ENCODE results near the gene CAMTA1.

CAMTA1 gene

DNA sequence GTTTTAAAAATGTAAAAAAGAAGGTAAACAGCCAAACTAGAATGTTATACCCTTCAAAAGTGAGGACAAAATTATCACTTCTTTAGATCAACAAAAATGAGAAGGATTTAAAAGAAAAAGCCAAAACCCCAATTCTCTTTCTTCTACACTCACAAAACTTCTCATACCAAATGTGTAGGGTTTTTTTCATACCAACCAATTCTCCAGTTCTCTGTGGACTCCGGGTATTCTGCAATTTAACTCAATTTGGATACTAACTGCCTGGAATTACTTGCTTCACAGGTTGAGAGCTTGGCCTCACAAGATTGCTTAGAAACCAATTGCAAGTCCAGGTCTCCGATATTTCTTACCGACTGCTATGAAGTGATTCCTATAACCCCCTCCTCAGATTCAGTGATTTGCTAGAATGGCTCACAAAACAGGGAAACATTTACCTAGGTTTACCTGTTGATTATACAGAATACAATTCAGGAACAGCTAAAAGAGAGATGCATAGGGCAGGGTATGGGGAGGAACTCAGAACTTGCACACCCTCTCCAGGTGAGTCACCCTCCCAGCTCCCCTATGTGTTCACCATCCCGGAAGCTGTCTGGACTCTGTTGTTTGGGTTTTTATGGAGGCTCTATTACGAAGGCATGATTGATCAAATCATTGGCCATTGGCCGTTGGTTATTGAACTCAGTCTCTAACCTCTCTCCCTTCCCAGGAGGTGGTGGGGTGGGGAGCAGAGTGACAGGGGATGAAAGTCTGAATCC is 67.1 kb downstream of the CAMTA1 start:
- DNase-seq: no peak

DNA sequence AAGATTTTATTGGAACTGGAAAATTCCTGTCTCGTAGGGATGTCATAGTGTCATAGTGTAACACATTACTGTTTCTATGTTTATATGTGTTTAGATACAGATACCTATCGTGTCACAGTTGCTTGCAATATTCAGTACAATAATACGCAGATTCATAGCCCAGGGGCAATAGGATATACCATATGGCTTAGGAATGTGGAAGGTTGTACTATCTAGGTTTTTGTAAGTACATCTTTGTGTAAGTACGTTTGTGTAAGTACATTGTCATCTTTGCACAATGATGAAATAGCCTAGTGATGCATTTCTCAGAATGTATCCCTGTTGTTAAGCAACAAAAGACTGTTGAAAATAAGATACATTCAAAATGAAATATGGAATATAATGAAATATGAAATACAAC is 68.9 kb downstream of the CAMTA1 start:
- no peak for DNase-seq

DNA sequence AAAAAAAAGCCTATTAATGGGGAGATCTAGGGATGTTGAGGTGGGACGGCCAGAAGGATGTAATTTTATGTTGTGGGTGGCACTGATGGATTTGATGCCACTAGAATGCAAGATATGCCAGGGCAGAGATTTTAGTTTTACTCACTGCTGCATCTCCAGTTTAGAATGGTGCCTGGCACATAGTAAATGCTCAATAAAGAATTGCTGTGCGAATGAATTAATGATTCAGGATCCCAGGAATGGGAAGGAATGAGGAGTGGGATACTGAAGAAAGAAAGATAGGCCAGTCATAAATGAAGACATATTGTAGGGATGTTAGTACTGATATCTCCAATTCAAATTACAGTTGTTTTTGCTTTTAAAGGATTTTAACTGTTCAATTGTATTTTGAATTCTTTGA is 72.6 kb downstream of the CAMTA1 start:
- DNase-seq: no peak

DNA sequence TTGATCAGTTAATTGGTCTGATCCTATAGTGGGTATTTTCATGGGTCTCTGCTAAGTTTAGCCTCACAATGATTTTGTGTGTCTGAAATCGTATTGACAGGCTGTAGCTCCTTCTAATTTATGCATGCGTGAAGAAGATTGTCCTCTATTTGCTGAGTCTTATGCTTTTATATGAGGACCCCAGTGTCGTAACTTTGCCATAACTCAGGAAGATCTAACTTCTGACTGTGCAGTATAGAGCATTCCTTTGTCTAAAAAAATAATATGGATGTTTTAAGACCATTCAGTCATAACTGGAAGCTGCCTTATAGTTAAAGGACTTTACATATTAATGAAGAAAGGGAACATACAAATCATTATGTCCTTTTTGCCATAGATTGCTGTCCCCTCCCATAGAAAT is 73.3 kb downstream of the CAMTA1 start:
- DNase-seq: no peak

DNA sequence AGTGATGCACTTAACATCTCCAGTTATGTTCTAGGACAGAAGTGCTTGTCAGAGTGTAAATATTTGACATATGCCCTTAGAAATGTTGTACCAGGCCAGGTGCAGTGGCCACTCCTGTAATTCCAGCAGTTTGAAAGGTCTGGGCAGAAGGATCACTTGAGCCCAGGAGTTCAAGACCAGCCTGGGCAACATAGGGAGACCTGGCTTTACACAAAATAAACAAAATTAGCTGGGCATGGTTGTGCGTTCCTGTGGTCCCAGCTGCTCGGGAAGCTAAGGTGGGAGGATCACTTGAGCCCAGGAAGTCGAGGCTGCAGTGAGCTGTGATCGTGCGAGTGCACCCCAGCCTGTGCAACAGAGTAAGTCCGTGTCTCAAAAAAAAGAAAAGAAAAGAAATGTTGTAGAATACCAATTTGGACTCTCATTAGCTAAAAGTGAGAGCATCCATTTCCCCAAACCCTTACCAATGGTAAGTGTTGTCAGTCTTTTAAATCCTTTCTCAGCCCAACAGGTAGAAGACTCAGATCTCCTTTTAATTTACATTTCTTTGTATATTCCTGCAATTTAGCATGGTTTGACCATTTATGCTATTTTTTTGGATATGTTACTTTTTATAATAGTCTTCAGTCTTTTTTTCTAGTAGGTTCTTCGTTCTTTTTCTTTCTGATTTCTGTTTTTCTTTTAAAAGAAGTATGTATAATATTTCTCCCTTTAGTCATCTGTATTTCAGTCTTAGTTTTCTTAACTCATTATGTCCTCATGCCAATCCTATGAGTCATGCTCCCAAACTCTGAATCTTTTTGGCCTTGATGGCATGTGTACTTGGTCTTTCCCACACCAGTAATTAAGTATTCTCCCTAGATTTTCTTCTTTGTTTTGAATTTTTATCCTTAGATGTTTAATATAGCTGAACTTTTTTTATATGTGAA is 74.4 kb downstream of the CAMTA1 start:
- DNase-seq: no peak

DNA sequence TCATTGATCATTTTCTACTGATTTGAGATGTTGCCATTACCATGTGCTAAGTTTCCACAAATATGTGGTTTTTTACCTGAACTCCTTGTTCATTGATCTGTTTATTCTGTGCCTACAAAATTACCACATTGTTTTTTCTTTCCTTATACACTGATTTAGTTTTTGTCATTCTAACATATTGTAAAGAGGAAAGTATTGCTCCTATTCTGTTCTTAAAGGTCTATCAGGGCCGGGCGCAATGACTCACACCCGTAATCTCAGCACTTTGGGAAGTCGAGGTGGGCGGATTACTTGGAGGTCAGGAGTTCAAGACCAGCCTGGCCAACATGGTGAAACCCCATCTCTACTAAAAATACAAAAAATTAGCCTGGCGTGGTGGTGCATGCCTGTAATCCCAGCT is 75.1 kb downstream of the CAMTA1 start:
- peak in 1 of 2 experiments; percentile 5 for DNase-seq

DNA sequence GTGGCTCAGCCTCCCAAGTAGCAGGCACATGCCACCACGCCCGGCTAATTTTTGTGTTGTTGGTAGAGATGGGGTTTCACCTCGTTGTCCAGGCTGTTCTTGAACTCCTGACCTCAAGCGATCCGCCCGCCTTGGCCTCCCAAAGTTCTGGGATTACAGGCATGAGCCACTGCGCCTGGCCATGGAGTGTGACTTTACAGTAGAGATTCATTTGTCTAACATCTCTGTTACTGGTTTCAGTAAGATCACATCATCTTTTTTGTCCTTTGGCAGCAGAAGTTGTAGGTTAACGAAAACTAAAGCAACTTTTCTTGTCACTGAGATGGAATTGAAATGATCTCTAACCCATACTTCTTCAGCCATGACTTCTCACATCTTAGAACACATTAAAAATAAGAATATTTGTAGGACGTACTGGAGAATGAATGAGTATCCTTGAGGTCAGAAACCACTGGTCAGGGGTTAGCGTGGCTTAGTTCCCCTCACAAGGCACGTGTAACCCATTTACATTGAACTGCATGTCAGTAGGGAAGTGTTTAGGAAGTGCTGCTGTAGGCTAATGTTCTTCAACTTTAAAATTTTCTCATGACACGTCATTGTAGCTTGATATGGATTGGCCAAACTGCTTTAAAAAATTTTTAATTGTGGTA is 75.9 kb downstream of the CAMTA1 start:
- DNase-seq: no peak

DNA sequence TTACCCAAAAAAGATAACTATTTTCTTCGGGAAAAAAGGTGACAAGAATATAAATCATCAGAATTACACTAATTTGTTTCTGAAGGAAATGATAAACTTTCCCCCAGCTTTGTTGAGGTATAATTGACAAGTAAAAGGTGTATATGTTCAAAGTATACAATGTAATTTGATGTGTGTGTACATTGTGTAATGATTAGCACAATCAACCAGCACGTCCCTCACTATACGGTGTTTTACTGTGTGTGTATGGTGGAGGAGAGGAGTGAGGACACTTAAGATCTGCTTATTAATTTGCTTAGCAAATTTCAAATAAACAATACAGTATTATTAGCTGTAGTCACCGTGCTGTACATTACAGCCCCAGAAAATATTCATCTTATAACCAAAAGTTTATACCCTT is 77.7 kb downstream of the CAMTA1 start:
- no peak for DNase-seq

DNA sequence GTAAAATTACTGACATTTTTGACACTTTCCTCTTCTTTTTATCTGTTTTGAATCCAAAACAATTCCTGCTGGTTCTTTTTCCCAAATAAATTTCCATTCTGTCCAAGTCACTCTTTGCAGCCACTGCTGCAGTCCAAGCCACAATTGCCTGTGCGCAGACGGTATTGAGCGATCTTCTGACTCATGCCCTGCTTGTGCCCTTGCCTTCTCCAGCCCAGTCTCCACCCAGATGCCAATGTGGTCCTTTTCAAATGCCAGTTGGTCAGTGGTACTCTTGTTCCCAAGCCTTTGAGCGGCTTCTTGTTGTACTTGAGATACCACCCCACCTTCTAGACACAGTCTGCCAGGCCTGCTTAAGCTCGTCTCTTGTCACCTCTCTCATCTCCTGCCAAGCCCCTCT is 78.9 kb downstream of the CAMTA1 start:
- no peak for DNase-seq

DNA sequence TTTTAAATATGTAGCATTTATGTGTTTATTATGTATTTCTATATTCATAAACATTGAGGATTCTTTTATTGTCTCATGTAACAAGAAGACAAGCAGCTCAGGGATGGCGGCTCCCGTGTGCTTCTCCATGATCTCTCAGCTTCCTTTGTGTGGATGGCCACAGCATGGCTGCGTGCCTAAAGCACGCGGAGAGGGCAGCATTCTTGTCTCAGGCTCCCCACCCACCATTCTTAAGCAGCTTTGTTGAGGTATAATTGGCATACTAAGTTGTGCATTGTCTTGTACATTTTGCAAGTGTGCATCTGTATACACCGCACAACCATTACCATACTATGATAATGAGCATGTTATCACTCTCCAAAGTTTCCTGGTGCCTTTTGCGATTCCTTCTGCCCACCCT is 81.6 kb downstream of the CAMTA1 start:
- no peak for DNase-seq

DNA sequence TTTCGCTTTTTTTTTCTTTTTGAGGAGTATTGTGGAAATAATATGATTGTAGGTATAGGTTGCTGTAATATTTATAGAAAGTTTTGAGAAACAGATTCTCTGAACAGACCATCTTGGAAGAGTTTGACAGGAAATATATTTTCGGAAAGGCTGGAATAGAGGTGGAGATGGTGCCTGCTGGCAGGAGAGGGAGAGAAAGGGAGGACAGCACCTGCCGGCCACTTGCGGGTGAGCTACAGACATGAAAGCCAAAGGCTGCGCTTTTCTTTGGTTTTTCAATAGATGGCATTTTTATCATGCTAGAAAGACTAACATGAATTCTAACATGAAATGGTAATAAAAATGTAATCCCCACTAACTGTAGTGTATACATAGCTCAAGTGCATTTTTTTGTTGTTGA is 82.1 kb downstream of the CAMTA1 start:
- no peak for DNase-seq

DNA sequence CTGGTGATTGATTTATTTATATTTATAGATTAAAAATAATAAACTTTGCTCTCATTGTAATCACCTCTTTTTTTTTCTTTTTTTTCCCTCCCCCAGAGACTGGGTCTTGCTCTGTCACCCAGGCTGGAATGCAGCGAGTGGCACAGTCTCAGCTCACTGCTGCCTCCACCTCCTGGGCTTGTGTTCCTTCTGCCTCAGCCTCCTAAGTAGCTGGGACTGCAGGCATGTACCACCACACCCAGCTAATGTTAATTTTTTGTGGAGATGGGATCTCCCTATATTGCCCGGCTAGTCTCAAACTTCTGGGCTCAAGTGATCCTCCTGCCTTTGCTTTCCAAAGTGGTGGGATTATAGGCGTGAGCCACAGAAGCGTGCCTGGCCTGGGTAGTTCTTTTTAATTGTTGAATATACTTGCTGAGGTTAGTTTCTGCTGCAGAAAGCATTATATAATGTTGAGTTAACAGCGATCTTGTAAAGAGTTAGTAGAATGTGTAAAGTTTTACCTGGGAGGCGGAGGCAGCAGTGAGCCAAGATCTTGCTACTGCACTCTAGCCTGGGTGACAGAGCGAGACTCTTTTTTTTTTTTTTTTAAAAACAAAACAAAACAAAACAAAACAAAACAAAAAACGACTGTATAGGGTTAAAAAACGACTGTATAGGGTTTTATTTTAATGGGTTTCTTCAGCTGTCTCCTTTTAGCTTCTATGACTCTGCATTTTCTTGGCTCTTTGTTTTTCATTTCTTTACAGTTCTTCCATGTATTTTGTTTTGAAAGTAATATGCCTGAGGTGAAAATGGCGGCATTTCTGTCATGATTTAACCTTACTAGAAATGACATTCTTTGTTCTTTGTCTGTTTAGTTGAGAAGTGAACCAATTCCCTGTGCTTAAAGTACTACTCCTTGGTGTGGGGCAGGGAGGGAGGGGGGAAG is 82.7 kb downstream of the CAMTA1 start:
- DNase-seq: no peak

DNA sequence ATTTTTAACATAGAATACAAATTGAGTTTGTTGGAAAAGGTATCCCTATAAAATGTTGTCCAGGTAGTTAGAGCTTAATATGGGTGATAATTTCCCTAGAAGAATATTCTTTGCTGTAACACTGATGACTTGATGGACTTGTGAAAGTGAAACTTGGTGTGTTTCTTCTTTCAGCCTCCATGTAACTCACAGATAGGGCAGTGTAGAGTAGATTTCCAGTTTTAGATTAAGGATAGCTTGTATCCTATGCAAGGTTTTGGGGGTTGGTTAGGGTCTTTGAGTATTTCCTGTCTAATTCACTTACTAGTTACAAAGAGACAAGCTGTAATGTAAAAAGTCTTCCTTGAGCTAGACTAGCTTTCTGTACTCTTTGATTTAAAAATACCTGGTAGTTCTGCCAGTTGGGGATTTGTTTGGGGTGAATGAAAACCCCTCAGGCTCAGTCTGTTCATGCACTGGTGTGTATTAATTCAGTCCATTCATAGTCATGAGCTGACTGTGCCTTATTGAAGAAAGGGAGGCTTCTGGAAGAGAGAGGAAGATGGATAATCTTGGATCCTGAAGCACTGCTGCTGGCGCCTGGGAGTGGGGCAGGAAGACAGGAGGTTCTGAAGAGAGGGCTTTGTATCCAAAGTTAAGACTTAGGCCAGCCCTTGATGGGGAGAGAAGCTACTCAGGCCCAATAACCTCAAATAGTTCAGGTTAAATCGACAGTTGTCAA is 83.6 kb downstream of the CAMTA1 start:
- no peak for DNase-seq

DNA sequence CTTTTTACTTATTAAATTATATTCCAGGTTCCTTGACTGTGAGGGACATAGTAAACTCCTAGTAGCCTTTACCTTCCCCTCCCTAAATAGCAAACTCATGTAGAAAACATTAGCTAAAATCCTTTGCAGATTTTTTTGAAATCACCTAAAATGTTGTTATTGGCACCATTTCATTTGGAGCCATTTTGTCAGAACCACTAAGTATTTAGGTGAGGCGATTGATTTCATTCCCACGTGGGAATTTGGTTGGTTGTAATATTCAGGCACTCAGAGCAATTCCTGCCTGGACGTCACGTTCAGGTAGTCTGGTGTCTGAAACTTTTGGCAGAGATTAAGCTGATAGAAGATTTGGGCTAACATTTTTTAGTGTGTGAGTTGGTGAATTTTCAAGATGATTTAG is 84.3 kb downstream of the CAMTA1 start:
- no peak for DNase-seq

DNA sequence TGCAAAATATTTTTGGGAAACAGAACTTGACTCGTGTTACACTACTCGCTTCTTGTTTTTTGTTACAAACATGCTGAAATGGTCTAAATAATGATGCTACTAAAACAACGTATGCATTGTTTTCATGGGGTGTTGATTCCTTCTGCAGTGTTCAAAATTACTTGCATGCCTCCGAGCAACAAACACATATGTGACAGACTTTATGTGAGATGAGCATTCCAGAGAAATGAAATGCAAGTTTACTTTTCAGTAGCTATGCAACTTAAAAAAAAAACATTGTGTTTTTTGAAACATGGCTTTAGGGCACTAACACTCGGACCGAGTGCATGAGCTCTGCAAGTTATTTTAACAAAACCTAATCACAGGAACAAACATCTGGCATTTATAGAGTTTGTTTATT is 84.8 kb downstream of the CAMTA1 start:
- no peak for DNase-seq

DNA sequence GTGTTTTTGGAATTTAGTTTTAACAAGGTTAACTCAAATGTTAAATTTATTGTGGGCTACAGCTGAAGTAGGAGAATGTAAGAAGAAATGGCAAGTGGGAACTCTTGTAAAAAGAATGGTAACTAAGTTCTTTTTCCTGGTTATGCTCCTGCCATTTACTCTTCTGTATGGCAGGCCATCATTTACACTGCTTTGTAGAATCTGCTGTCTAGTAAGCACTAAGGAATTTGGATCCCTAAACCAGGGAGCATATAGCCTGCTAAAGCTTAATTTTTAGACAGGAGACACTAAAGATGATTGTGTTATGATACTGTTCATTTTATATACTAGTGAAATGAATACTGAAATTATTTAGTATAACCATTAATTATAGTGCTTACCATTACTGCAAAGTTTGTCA is 85.3 kb downstream of the CAMTA1 start:
- DNase-seq: no peak

DNA sequence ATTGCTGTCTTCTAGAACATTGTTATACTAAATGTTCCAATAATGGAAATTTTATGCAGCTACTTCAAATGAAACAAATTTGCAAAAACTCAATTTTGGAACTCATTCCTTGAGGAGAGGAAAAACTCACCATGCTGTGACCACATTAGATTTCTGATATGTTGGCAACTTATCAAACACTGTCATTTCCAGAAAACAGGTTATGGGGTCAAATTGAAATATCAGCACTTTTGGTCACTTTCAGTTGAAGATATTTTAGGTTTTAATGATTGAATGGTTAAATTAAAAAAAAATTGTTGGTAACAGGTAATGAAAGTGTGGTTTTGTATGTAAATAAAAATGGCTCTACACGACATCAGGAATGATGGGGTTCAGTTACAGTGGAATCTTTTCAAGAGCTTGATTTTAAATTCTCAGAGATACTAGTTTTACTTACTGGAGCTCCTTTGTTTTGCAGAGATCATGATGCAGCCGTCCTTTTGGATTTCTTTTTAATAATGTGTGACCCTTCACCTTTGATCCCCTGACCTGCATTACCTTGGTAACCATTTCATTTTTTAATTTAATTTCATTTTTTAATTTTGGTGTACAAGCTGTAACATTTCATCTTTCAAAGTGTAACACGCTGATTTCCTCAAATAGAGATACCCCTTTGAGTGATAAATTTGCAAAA is 86.2 kb downstream of the CAMTA1 start:
- DNase-seq: no peak

DNA sequence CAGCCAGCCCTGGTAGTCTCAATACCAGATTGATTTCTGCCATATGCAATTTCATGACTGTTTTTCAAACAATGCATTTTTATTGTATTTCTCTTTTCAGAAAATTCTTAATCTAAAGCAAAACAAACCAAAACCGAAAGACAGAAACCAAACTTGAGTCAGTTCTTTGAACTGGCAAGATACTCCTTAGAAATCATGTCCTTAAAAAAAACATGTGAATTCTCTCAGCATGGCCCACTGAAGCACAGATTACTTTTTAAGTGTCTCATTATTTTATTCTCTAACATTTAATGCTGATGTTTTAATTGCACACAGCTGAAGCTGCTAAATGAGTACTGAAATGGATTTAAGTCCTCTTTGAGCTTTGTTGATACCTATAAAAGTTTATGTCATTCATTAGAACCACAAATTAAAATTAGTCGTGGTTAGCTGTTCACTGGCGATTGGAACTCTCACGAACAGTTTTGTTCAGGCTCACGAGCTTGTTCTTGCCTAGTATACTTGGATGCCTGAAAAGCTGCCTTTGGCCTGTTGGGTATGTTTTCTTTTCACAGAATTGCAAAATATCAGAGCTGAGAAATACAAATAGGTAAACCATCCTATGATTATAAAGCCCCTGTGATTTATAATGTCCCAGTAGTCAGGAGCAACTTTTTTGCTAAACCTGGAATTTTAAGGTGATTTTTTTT is 87.5 kb downstream of the CAMTA1 start:
- no peak for DNase-seq

DNA sequence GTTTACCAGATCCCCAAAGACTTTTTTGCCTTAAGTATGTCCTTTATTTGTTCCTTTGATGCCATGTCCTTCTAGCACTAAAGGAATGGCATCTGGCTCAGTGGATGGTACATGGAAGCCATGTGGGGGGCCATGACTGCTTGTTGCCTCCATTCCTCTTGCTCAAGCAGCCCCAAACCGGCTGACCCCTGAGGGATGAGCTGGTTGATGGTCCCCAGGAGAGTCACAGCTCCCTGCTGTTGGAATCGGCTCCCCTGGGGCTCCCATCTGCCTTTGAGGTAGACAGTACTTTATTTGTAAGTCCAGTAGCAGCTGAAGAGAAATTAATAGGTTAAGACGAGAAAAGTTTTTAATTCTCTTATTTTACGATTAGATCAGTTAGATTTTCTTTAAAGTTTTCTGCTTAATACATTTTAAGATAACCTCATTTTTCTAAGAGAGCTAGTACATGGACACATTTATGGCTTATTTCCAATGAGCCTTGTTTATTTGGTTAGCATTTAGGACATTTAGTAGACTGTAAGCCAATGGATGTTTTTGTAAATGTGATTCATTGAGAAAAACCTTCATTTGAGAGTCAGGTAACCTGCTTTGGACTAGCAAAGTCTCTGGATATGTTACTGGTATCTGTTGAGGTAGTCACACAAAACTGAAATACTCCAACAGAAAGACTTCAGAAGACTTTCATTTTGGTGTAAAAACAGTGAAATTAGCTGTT is 88.2 kb downstream of the CAMTA1 start:
- no peak for DNase-seq

DNA sequence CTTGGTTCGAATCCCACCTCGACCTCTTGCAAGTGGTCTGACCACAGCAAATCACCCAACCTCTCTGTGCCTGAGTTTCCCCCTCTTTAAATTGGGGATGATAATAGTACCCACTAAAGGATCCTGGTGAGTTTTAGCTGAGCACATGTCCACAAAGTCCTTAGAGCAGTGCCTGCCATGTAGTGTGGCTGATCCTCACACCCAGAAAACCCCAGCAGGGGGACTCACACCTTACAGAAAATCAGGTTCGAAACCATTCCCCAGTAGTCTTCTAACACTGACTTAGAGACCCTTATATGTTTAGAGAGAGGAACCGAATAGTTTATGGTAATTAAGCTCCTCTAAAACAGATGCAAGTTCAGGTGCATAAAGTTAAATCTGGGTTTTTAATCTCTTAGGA is 89.0 kb downstream of the CAMTA1 start:
- DNase-seq: no peak
